Posterior cingulate gyrus (tissue), 11 donors: ENCODE measurements around the gene WSCD2.

ENCODE experiments used
- DNase-seq, 10 donors: peaks; one replicate each; pipeline versions ENCODE4 v3.0.0 to v3.0.0-alpha.2; 2020 to 2021; ENCODE audit warnings: mixed read lengths in 3 of 10
- intact Hi-C: fragments of 100-400 bp; cut with DNase I; formaldehyde crosslinking; loops from one replicate; pipeline ENCODE4 v1.15.1; 2023

The WSCD2 gene

DNA sequence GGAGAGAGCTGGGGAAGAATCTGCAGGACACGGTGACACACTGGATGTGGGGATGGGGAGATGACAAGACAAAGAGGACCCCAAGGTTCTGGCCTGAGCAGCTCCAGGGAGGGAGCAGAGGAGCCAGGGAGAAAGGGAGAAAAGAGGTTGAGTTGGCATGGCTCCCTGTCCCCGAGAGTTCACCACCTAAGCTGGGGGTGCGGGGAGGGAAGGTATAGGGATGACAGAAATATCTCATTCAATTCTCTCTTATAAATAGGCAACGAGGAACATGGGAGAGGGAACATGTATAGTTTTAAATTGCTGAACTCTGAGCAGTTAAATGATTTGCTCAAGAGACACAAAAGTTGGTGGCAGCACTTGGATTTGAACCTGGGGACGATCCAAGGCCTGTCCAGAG is 124.9 kb downstream of the WSCD2 start:
- DNase-seq, result no peak
- intact Hi-C loops, result no loop called here

DNA sequence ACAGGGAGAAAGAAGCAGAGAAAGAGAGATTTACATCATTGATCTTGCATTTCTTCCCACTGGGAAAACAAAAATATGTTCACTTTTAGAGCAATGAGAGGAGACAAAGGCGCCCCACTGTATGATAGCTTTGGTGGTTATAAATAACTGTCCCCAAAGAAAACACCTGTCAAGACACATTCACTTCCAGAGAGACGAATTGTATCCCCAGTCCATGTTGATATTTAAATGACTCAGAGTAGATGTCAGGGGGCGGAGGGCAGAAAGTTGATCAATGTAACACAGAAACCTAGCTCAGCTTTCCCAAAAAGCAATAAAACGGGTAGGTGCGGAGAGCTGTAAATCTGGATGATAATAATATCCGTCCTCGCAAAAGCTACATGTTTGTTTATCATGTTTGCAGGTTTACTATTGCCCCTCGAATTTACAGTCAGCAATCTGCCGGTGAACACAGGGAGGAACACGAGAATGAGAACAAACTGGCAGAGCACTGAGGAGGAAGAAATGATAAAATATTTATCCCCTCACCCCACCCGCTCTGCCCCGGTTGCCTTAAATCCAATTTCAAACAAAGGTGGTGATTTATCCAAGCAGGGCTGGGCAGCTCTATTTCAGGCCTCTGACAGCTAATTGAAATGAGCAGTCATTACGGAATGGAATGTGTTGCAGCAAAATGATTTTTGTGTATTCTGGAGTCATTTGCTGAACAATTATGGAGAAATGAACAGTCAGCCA is 125.6 kb downstream of the WSCD2 start:
- intact Hi-C loops, result no loop called here
- DNase-seq, result no peak

GRCh38 chr12:108255252-108255602 is 126.1 kb downstream of the WSCD2 start:
- DNase-seq, result no peak
- intact Hi-C loops, result no loop called here

- DNase-seq, result no peak
- intact Hi-C loops, result no loop called here
Observed at GRCh38 chr12:108257004-108257403, 127.9 kb downstream of the WSCD2 start.

- intact Hi-C loops, result no loop called here
- DNase-seq, result no peak
Observed at GRCh38 chr12:108257610-108258106, 128.6 kb downstream of the WSCD2 start.

DNA sequence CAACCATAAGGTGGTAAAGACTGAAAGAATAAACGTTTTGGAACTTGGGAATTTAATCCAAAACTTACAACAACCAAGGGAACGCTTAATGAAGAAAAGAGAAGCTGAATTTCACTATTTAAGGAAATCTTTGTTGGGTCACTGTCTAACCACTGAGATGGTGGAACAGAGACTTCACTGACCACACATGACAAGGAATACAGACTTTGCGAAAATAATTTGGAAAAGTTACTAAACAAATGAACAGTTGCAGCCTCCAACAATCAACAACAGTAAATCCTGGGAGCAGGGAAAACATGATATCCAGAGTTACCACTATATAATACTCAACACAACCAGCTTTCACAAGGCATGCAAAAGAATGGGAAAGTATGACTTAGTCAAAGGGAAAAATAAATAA is 131.0 kb downstream of the WSCD2 start:
- DNase-seq, result no peak
- intact Hi-C loops, result no loop called here

DNA sequence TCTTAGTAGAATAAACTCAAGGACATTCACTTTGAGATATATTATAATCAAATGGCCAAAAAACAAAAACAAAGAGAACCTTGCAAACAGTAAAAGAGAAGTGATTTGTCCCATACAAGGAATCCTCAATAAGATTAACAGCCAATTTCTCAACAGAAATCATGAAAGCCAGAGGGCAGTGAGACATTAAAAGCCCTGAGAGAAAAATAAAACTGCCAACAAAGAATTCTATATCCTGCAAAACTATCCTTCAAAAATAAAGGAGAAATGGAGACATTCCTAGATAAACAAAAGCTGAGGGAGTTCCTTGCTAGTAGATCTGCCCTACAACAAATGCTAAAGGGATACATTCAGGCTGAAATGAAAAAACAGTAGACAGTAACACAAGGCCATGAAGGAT is 131.9 kb downstream of the WSCD2 start:
- intact Hi-C loops, result no loop called here
- DNase-seq, result no peak

DNA sequence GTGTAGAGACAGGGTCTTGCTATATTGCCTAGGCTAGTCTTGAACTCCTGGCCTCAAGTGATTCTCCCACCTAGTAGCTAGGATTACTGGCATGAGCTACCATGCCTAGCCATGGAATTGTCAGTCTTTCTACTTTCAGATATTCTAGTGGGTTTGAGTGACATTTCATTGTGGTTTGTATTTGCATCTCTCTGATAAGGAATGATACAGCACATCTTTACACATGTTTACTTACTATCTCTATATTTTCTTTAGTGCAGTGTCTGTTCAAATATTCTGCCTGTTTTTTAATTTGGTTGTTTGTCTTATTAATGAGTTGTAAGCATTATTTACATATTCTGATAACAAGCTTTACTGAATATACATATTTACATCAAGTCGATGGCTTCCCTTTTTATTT is 136.4 kb downstream of the WSCD2 start:
- DNase-seq, result no peak
- intact Hi-C loops, result no loop called here

- no peak for DNase-seq
Observed at GRCh38 chr12:108266131-108266530, 137.0 kb downstream of the WSCD2 start.

DNA sequence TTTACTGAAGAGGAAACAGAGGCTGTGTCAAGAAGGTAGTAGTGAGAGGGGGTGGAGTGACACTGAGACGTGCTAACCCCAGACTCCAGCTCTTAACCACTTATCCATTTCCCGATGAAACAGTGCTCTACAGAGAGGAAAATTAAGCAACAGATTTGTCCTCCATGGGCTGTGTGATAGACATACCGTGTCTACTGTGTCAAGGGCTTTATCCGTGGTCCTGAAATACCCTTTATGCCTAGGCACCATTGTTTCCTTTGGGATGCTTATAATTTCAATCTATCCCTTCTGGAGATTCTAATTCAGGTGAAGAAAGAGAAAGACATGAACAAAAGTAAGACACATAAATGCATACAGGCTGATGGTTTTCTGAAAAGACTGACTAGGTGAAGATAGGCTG is 138.4 kb downstream of the WSCD2 start:
- intact Hi-C loops, result no loop called here
- DNase-seq, result no peak

More at GRCh38 chr12:108266131-108266530, 137.0 kb downstream of the WSCD2 start:
- intact Hi-C loops, result no loop called here

DNA sequence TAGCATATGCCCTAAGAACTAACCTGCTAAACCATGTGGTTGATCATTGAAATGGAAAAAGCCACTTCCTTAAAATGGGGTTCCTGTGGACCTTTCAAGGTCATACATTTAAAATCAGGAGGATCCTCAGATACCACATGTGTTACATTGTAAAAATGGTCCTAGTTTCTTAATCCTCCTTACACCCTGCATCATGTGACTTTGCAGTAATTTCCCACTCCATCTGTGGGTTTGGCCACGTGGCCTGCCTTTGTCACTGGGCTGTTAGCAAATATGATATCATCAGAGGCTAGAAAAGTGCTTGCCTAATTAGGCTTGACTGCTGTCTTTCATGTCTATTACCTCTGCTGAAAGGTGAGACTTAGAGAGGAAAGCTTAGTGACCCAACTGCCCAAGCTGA is 139.3 kb downstream of the WSCD2 start:
- intact Hi-C loops, result no loop called here
- DNase-seq, result no peak

GRCh38 chr12:108269224-108269623 is 140.1 kb downstream of the WSCD2 start:
- no peak for DNase-seq
- intact Hi-C loops, result no loop called here

GRCh38 chr12:108270035-108270848 is 141.2 kb downstream of the WSCD2 start:
- DNase-seq, result no peak

GRCh38 chr12:108270849-108271143 is 141.7 kb downstream of the WSCD2 start:
- intact Hi-C loops, result no loop called here
- no peak for DNase-seq

More at GRCh38 chr12:108270035-108270848, 141.2 kb downstream of the WSCD2 start:
- intact Hi-C loops, result no loop called here

- intact Hi-C loops, result no loop called here
- no peak for DNase-seq
Observed at GRCh38 chr12:108271951-108272872, 143.1 kb downstream of the WSCD2 start.

DNA sequence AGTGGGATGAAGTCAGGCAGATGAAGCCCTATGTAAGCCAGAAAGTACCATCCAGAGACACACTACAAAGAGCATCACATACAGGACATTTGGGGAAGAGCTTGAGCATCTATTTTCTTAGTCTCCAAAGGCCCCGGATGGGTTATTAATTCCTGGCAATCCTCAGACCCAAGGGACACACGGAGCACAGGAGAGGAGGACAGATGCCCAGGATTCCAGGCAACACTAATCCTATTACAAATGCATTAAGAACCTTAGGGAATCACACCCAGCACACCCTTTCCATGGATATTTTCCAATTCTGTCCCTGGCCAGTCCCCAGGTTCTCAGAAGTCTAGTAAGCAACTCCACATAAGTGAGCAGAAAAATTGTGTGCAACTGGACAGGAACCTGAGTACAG is 144.1 kb downstream of the WSCD2 start:
- no peak for DNase-seq
- intact Hi-C loops, result no loop called here

DNA sequence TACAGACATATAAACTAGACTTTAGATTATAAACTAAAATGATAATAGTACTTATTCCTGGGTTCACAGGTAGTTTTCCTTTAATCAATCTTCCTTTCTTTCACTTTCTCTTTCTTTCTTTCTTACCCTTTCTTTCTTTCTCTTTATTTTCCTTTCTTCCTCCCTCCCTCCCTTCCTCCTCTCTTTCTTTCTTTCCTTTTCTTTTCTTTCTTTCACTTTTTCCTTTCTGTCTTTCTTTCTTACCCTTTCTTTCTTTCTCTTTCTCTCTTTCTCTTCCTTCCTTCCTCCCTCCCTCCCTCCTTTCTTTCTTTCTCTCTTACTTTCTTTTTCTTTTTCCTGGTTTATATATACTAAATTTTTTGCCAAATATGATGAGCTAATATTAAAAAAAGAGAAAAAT is 148.5 kb downstream of the WSCD2 start:
- intact Hi-C loops, result no loop called here

DNA sequence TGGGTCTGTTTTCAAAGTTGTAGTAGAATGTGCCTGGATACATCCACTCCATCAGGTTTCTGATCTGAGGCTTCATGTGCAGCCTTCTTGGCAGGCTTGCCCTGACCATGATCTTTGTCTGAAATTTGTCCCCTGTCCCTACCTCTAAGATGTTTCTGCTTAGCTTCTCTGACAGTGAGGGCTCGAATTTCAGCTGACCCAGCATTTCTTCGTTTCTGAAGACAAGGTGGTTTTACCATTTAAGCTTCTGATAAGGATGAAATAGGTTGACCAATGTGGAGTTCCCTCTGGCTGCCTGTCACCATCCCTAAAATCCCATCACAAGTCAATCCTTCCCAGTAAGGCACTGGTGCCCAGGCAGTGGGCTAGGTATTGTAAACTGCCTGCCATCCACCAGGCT is 153.1 kb downstream of the WSCD2 start:
- no peak for DNase-seq
- intact Hi-C loops, result no loop called here

More for the DNA sequence above, 148.5 kb downstream of the WSCD2 start:
- no peak for DNase-seq

DNA sequence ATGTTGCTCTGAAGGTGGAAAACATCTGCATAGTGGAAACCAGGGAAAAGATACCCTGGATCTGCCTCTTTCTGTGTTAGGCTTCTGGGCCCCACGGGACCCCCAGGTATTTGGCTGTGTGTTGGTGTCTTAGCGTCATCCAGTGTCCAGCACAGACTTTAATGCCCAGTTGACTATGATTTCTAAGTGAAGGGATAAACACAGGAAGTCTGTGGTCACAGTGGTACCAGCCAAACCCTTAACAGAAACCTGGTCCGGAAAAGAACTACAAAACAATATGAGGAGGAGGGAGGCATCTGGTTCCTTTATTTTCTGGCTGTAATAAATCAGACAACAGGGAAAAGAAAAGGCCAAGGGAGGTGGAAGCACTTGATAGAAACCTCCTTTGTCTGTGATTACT is 153.6 kb downstream of the WSCD2 start:
- intact Hi-C loops, result no loop called here
- DNase-seq, result no peak

DNA sequence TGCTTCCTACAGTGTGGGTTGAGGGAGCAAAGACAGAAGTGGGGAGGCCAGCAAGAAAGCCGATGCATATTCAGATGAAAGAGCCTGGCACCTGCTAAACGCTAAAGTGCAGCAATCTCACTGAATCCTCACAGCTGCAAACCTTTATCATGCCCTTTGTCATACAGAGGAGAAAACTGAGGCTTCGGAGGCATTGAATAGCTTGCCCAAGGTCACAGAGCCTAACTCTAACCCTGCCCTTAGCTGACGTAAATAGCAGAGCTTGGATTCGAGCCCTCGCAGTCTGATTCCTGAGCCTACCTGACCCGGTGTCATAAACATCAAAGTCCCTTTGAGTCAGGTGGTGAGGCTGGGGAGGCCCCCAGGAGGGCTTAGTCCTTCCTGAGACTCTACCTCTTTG is 155.1 kb downstream of the WSCD2 start:
- intact Hi-C loops, result no loop called here
- DNase-seq, result no peak

GRCh38 chr12:108285016-108285415 is 155.9 kb downstream of the WSCD2 start:
- intact Hi-C loops, result no loop called here
- DNase-seq, result no peak
